ENCODE results near the gene GDAP2. TPM values are rescaled to one million over a fixed set of nuclear protein-coding genes. Genes with fewer than 3 reads are reported as not detected.

Gene GDAP2
- total RNA-seq, 2 donors from 2014 or later: 22.7 to 38.2 TPM

DNA sequence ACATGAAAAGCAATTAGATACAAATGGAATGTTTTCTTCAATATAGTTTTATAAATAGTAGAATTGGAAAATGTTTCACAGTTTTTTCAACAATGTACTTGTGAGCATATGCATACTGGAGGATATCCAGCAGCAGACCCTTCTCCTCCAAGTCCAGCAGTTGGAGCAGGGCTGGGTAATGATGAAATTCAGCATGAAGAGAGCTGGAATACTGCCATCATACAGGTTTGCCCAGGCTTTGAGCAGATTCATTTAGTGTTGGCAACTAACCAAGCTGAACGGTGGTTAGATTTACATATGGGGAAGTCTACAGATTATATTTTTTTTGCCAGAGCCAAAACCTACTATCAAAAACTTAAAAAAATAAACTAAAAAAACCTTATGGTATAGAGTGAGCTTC is 38.5 kb upstream of the GDAP2 start:
- DNase-seq (ENCODE audit: low spot score) (no peak), ATAC-seq (ENCODE audit: insufficient number of reproducible peaks, low FRiP score, low read depth) (no peak)
- no peak for TF ChIP-seq CTCF (IDR thresholded peaks at IDR 0.05)
- H3K27me3 ChIP-seq (replicated peaks; ENCODE audit: insufficient read depth): no peaks in the 10 kb centered on the region
- H3K4me1 ChIP-seq (ENCODE audit: control insufficient read depth in 1 of 2, low read depth in 2 of 2): no peaks in the 10 kb centered on the region
- no peak overlapping the region for H3K27ac ChIP-seq
- no peak overlapping the region for H3K4me3 ChIP-seq
- H3K9me3 ChIP-seq: no peaks in the 10 kb centered on the region
- no peaks in the 10 kb centered on the region for H3K36me3 ChIP-seq

DNA sequence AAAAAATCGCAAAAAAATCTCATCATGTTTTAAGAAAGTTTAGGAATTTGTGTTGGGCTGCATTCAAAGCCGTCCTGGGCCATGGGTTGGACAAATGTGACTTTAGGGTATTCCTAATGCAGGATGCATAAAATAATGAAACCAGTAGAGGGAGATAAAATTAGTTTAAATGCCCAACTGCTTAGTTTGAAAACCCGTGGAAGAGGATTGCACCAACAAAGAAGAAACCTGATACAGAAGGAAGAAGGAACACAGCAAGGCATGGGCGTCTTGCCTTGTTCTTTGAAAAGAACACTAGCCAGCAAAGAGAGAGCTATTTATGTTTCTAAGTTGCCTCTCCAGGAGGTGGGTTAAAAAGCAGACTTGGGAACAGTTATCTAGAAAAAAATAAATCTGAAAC is 38.1 kb upstream of the GDAP2 start:
- no peaks in the 10 kb centered on the region for H3K4me1 ChIP-seq (ENCODE audit: control insufficient read depth in 1 of 2, low read depth in 2 of 2)
- no peak overlapping the region for H3K27ac ChIP-seq
- ATAC-seq (ENCODE audit: insufficient number of reproducible peaks, low FRiP score, low read depth) (no peak), DNase-seq (ENCODE audit: low spot score) (no peak)
- TF ChIP-seq CTCF (IDR thresholded peaks at IDR 0.05): no peak
- H3K27me3 ChIP-seq (replicated peaks; ENCODE audit: insufficient read depth): no peaks in the 10 kb centered on the region
- H3K36me3 ChIP-seq: no peaks in the 10 kb centered on the region
- H3K4me3 ChIP-seq: no peak overlapping the region
- no peaks in the 10 kb centered on the region for H3K9me3 ChIP-seq

DNA sequence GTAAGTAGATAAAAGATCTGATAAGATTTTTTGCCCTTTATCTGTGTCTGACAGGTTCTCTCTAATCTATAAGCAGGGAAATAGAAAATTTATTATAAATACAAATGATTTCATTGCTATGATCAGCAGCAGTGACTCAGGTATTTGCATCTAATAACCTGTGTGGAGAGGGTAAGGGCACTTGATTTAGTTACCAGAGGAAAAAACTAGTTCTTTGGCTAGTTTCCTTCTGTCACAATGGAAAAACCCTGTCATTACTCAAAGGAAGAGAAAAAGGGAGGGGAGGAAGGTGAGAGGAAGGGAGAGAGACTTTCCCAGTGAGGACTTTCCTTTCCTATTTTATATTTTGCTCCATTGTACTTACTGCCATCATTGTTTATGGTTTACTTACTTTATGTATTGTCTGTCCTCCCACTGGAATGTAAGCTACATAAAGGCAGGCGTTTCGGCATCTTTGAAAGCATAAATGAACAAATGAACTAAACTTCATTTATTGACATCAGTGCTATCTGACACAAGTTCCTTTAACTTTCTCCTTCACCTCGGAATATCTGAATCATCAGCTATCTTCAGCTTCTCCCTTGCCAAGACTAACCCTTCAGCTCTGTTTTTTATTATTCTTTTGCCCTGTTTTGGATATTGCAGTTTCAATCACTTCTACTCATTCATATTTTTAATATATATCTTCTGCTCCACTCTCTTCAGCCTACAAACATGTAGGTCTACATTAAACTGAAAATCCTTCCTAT is 35.0 kb upstream of the GDAP2 start:
- DNase-seq (ENCODE audit: low spot score) (no peak), ATAC-seq (ENCODE audit: insufficient number of reproducible peaks, low FRiP score, low read depth) (no peak)
- H3K27ac ChIP-seq: no peak overlapping the region
- no peaks in the 10 kb centered on the region for H3K4me1 ChIP-seq (ENCODE audit: control insufficient read depth in 1 of 2, low read depth in 2 of 2)
- H3K36me3 ChIP-seq: peaks cover 7% of the 10 kb centered on the region
- H3K27me3 ChIP-seq (replicated peaks; ENCODE audit: insufficient read depth): no peaks in the 10 kb centered on the region
- TF ChIP-seq CTCF (IDR thresholded peaks at IDR 0.05): no peak
- H3K9me3 ChIP-seq: no peaks in the 10 kb centered on the region
- no peak overlapping the region for H3K4me3 ChIP-seq

DNA sequence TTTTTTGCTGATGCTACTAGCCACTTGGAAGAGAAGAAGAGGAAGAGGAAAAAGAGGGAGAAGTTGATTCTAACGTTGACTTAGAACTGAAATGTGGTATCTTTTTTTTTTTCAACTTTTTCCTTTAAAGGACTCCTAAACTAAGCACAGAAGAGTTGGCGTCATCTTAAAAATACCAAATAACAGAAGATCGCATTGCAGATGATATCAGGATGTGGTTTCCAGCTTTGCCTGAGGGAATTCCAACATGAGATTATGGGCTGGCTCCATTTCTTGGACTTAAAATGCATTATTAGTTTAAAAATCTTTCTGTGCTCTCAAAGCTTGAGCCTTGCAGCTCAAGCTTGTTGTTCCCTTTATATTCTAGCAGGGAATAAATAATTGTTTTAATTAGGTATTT is 29.9 kb upstream of the GDAP2 start:
- H3K36me3 ChIP-seq: peaks cover 33% of the 10 kb centered on the region
- TF ChIP-seq CTCF (IDR thresholded peaks at IDR 0.05): no peak
- no peak overlapping the region for H3K27ac ChIP-seq
- H3K4me3 ChIP-seq: no peak overlapping the region
- H3K9me3 ChIP-seq: no peaks in the 10 kb centered on the region
- H3K27me3 ChIP-seq (replicated peaks; ENCODE audit: insufficient read depth): no peaks in the 10 kb centered on the region
- DNase-seq (ENCODE audit: low spot score) (no peak), ATAC-seq (ENCODE audit: insufficient number of reproducible peaks, low FRiP score, low read depth) (no peak)
- no peaks in the 10 kb centered on the region for H3K4me1 ChIP-seq (ENCODE audit: control insufficient read depth in 1 of 2, low read depth in 2 of 2)

- Histone ChIP-seq H3K4me1 (ENCODE audit: control insufficient read depth in 1 of 2, low read depth in 2 of 2) (no peaks in the 10 kb centered on the region), H3K27ac (no peak overlapping the region), H3K4me3 (no peak overlapping the region), H3K9me3 (no peaks in the 10 kb centered on the region), H3K36me3 (peaks cover 45% of the 10 kb centered on the region), H3K27me3 (replicated peaks; ENCODE audit: insufficient read depth) (no peaks in the 10 kb centered on the region)
- DNase-seq (ENCODE audit: low spot score): no peak
- TF ChIP-seq CTCF (IDR thresholded peaks at IDR 0.05): no peak
- no peak for ATAC-seq (ENCODE audit: insufficient number of reproducible peaks, low FRiP score, low read depth)
These were observed 23.0 kb upstream of the GDAP2 start for GRCh38 chr1:117952386-117952785.

Data from thoracic aorta (tissue), 2 donors.